Measurements from ENCODE around the gene DPP6.

GRCh38 chr7:154252046-154252445 lies 199.8 kb downstream of the DPP6 start:
- TF ChIP-seq CTCF (IDR thresholded peaks at IDR 0.05) (no peak), POLR2A (IDR thresholded peaks at IDR 0.05) (no peak)
